Large intestine (tissue), 3 donors: ENCODE data around the gene CIBAR2. TPM values are rescaled to one million over a fixed set of nuclear protein-coding genes. Genes with fewer than 3 reads are reported as not detected.

ENCODE experiments used
- DNase-seq, 2 donors: peaks; one replicate each; pipeline versions ENCODE4 v3.0.0 to v3.0.0-alpha.2; 2013
- H3K27ac ChIP-seq: one replicate; pipeline ENCODE4 v1.5.1; 2013; ENCODE audit warnings: low read length
- H3K27me3 ChIP-seq: 2 replicates; pipeline ENCODE4 v1.6.1; 2013; ENCODE audit warnings: low read length; ENCODE audit not compliant: control insufficient read depth, insufficient read depth
- H3K36me3 ChIP-seq: 2 replicates; pipeline ENCODE4 v1.6.1; 2013; ENCODE audit warnings: low read length; ENCODE audit not compliant: control insufficient read depth, insufficient read depth
- H3K4me1 ChIP-seq: one replicate; pipeline ENCODE4 v1.6.1; 2013; ENCODE audit warnings: low read length; ENCODE audit not compliant: control insufficient read depth, insufficient read depth
- H3K4me3 ChIP-seq: one replicate; pipeline ENCODE4 v1.5.1; 2013; ENCODE audit warnings: low read length
- H3K9me3 ChIP-seq: one replicate; pipeline ENCODE4 v1.6.1; 2013; ENCODE audit warnings: mild to moderate bottlenecking, low read depth, low read length, moderate library complexity; ENCODE audit not compliant: control insufficient read depth
- WGBS: methylation state at CpG from one replicate; pipeline ENCODE4 v1.1.5; 2013; ENCODE audit warnings: low lambda C conversion rate; ENCODE audit not compliant: insufficient coverage; 5-methylcytosine and 5-hydroxymethylcytosine counted together
- polyA plus RNA-seq: library from polyadenylated mRNA; unstranded; fragments of 120-200 nt; gene quantifications from one replicate; pipeline ENCODE4 v1.2.1, GENCODE V29; 2013

The CIBAR2 gene
- polyA plus RNA-seq, 1 donor, result 0.30 TPM

DNA sequence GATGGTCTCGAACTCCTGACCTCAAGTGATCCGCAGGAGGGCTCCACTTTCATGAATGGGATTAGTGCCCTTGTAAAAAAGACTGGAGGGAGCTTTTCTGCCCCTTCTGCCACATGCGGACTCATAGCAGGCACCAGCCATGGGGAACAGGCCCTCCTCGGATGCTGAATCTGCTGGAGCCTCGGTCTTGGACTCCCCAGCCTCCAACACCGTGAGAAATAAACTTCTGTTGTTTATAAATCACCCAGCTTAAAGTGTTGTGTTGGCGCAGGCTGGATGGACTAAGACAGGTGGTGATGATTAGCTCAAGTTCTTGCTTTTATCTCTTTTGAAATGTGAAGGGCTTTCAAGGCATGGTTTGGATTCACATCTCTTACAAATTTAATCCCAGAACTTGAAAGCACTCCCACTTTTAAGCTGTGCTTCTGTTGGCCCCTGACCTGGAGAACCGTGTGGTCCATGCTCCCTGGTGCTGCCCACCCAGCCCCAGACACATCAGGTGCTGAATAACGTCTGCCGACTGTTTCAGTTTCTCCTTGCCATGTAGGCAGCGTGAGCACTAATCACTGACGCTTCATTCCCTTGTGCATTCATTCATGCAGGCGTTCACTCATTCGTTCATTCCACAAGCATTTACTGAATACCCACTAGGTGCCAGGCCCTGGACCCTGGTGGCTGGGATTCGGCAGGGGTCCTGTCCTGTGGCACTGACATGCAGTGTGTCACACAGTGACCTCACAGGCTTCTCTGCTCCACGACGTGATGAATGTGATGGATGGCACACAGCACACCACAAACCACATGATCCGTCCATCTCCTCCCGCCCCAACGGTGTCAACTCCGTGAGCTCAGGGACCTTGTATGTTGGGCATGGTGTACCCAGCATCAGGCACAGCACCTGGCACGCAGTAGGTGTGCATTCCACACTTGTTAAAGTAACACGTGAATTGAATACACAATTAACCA, 8.9 kb downstream of the CIBAR2 start:
- Histone ChIP-seq H3K9me3 (peaks cover 2% of the 10 kb centered on the region), H3K4me1 (no peaks in the 10 kb centered on the region), H3K27me3 (no peaks in the 10 kb centered on the region), H3K27ac (no peak overlapping the region), H3K36me3 (no peaks in the 10 kb centered on the region), H3K4me3 (no peak overlapping the region)
- DNase-seq, result no peak
- 83% methylated on average over 2 of the region's 23 CpGs for WGBS

DNA sequence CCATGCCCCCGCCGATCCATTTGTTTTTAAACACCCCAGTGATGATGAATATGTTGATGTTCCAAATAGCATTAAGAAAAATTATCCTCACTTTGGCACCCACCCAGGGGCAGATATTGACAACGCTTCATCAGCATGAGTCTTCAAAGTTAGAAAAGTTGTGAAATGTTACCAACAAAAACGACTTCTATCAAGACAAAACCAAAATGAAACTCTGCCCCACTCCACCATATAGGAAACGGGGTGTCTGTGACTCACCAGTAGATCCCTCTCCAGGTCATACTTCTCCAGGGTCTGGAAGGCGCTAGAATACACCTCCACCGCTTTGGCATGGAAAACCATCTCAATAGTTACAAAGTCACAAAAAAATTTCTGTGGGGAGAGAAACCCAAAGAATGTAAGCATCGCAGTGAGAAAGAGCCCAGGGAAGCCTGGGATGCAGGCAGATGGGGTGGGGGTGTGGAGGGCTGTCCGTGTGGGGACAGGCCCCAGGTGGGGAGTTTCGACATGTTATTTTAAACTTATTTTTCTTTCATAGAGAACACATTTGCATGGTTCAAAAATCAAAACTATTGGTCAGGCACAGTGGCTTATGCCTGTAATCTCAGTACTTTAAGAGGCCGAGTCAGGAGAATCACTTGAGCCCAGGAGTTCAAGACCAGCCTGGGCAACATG, 10.2 kb downstream of the CIBAR2 start:
- WGBS, result 67% methylated on average over 2 of the region's 11 CpGs
- Histone ChIP-seq H3K36me3 (no peaks in the 10 kb centered on the region), H3K27me3 (peaks cover under 1% of the 10 kb centered on the region), H3K4me1 (no peaks in the 10 kb centered on the region), H3K4me3 (no peak overlapping the region), H3K27ac (no peak overlapping the region), H3K9me3 (no peaks in the 10 kb centered on the region)
- DNase-seq, result no peak

DNA sequence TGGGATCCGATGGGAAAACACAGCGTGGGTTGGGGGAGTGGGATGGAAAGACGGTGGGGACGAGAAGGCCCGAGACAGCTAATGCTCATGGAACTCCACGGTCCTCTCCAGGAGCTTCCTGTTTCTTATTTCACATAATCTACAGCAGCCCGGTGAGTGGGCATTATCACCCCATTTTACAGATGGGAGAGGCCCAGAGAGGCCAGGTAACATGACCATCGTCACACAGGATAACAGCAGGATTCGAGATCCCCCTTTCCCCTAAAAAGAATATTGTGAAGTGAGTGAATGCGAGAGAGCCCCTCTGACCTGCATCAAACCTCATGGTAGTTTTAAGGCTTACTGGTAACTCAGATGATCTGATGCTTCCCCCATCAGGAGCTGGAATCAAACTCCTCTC, 12.0 kb downstream of the CIBAR2 start:
- peaks cover 6% of the 10 kb centered on the region for H3K27me3 ChIP-seq
- H3K36me3 ChIP-seq, result no peaks in the 10 kb centered on the region
- no peaks in the 10 kb centered on the region for H3K4me1 ChIP-seq
- no peak for DNase-seq
- WGBS, result no CpG with 5 or more reads among the region's 10 CpGs
- no peak overlapping the region for H3K4me3 ChIP-seq
- H3K27ac ChIP-seq, result no peak overlapping the region
- H3K9me3 ChIP-seq, result no peaks in the 10 kb centered on the region

DNA sequence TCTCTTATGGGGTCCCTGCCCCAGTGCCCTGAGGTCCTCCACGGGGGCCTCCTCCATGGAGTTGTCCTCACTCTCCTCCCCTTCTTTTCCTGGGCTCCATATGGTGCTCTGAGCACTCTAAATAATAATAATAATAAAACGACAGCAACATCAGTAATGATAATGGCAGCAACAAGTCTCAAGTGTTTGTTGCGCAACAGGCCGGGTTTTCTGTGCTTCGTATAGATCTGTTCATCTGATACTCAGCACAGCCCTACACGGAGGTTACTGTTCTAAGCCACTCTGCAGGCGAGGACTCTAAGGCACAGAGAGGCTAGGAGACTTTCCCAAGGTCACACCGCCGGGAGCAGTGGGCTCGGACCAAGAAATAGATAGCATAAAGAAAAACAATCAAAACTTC, 13.7 kb downstream of the CIBAR2 start:
- H3K4me1 ChIP-seq, result no peaks in the 10 kb centered on the region
- H3K4me3 ChIP-seq, result no peak overlapping the region
- H3K36me3 ChIP-seq, result no peaks in the 10 kb centered on the region
- DNase-seq, result no peak
- peaks cover 9% of the 10 kb centered on the region for H3K27me3 ChIP-seq
- 60% methylated on average over 1 of the region's 10 CpGs for WGBS
- H3K27ac ChIP-seq, result no peak overlapping the region
- H3K9me3 ChIP-seq, result no peaks in the 10 kb centered on the region

DNA sequence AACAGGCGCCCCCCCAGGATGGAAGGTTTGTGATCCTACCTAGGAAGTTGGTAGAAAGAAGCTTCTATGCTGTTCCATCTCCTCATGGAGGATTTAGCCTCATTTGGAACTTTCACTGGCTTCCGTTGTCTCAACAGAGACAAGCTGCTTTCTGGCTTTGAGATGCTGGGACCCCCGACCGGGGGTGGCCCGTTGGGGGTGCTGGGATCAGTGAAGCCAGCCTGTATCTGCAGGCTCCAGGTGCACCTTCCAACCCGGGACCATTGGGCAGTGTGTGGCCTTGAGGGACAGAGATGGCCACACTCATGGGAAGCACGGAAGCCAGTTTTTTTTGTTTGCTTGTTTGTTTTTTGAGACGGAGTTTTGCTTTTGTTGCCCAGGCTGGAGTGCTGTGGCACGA, 15.4 kb downstream of the CIBAR2 start:
- no CpG with 5 or more reads among the region's 9 CpGs for WGBS
- Histone ChIP-seq H3K9me3 (no peaks in the 10 kb centered on the region), H3K27me3 (peaks cover 11% of the 10 kb centered on the region), H3K36me3 (no peaks in the 10 kb centered on the region), H3K4me3 (no peak overlapping the region), H3K4me1 (peaks cover 3% of the 10 kb centered on the region), H3K27ac (no peak overlapping the region)
- DNase-seq, result no peak

DNA sequence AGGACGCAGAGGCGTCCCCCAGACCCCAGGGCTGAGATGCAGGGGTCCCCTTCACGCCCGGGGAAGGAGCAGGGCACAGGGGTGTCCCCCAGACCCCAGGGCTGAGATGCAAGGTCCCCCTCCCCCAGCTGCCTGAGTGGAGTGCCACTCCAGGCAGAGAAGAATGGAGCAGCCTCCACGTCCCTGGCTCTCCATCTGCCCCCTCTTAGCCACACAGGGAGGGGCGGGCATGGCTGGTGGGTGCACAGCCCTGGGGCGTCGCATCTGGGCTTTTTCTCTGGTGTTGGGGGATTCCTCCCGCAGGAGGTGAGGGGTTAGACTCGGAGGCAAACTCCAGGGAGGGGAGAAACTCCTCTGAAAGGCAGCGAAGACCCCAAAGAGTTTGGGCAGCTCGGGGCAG, 17.5 kb downstream of the CIBAR2 start:
- H3K27me3 ChIP-seq, result peaks cover 11% of the 10 kb centered on the region
- DNase-seq, result no peak
- no peak overlapping the region for H3K27ac ChIP-seq
- WGBS, result no CpG with 5 or more reads among the region's 12 CpGs
- H3K9me3 ChIP-seq, result no peaks in the 10 kb centered on the region
- no peaks in the 10 kb centered on the region for H3K36me3 ChIP-seq
- H3K4me1 ChIP-seq, result peaks cover 12% of the 10 kb centered on the region
- no peak overlapping the region for H3K4me3 ChIP-seq

DNA sequence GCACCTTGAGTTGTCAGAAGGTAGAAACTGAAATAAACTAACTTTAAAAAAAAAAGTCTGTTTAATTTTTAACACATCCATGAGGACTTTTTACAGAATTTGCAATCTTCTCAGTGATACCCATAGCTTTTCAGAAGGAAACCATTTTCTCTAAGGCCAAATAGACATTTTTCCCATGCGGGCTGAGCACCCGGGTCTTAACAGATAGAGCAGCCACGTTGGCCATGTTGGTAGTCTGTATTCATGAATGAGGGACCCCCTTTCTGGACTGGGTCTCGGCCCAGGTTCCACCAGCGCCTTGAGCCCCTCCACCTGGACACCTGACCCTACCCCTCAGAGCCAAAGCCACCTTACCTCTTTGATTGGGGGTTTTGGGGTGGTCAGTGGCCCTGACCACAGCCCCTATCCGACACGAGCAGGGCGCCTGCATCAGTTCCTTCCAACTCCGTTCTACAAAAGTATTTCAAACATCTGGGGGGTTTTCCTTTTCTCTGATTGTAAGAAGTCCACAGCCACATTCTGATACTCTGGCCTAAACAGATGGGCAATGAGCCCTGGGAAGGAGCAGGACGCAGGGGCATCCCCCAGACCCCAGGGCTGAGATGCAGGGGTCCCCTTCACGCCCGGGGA, 18.0 kb downstream of the CIBAR2 start:
- peaks cover 1% of the 10 kb centered on the region for H3K36me3 ChIP-seq
- DNase-seq, result no peak
- no CpG with 5 or more reads among the region's 12 CpGs for whole genome bisulfite sequencing
- peaks cover 12% of the 10 kb centered on the region for H3K4me1 ChIP-seq
- peaks cover 2% of the 10 kb centered on the region for H3K9me3 ChIP-seq
- H3K27ac ChIP-seq, result no peak overlapping the region
- H3K4me3 ChIP-seq, result no peak overlapping the region
- H3K27me3 ChIP-seq, result peaks cover 11% of the 10 kb centered on the region

DNA sequence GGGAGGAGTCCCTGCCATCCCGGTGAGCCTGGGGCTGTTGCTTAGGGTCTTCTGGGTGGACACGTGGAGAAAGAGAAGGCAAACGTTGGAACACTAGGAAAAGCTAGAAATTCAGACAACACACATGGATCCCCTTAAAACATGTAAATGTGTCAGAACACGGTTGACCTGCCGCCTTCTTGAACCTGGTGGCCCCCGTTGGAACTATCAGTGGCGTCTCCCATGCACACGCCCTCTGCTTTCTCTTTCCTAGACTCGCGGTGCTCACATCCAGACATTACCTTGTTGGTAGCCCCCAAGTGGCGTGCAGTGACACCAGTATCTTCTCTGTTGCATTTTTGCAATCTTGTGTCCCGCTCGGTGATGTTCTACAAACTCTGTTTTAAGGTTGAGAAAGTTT, 18.6 kb downstream of the CIBAR2 start:
- Histone ChIP-seq H3K27me3 (peaks cover 11% of the 10 kb centered on the region), H3K27ac (no peak overlapping the region), H3K4me3 (no peak overlapping the region), H3K36me3 (peaks cover 7% of the 10 kb centered on the region), H3K9me3 (peaks cover 2% of the 10 kb centered on the region), H3K4me1 (peaks cover 12% of the 10 kb centered on the region)
- DNase-seq, result no peak
- 78% methylated on average over 3 of the region's 13 CpGs for WGBS

DNA sequence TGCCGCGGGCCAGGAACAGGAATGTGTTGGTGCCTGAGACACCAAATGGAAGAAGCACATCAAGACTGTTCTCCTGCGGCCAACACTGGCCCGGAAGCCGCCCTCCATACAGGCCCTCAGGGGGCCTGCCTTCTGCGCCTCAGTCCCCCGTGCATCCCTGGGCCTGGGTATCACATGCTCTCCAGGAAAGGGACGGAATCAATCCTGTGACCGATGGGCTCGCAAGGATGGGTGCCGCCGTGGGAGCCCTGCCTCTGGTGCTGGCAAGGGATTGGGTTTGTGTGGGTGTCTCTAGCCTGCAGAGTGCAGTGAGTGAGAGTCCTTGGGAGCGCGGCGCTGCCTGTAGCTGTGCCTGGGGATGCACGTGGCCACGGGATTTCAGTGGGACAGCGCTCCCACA, 19.4 kb downstream of the CIBAR2 start:
- Histone ChIP-seq H3K9me3 (peaks cover 2% of the 10 kb centered on the region), H3K4me1 (peaks cover 12% of the 10 kb centered on the region), H3K36me3 (peaks cover 9% of the 10 kb centered on the region), H3K27me3 (peaks cover 11% of the 10 kb centered on the region), H3K4me3 (no peak overlapping the region), H3K27ac (no peak overlapping the region)
- no CpG with 5 or more reads among the region's 18 CpGs for WGBS
- no peak for DNase-seq

DNA sequence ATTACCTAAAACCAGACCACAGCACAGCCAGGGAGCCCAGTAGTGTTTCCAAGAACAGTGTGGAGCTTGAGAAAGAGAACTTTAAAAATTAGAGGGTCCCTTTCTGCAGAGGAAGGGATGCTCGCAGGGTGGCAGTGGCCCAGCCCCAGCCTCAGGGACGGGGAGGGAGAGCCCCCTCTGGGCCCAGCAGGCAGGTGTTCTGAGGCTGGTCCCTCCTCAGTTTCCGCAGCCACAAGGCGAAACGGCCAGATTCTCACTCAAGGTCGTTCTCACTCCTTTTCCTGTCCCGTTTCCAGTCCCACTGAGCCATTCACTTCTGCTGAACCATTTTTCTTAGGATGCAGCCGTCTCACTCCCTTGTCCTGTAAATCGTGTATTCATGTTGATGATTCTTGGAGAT, 20.0 kb downstream of the CIBAR2 start:
- Histone ChIP-seq H3K4me3 (no peak overlapping the region), H3K4me1 (peaks cover 13% of the 10 kb centered on the region), H3K36me3 (peaks cover 9% of the 10 kb centered on the region), H3K9me3 (peaks cover 2% of the 10 kb centered on the region), H3K27ac (no peak overlapping the region), H3K27me3 (peaks cover 11% of the 10 kb centered on the region)
- no peak for DNase-seq
- 67% methylated on average over 3 of the region's 9 CpGs for WGBS
